GM23248 (cell line): ENCODE data around the gene COLEC11.

ENCODE experiments used
- EZH2 ChIP-seq: fragments of 200-600 bp; sonication (generic); IDR thresholded peaks from 2 replicates; pipeline ENCODE4 v1.6.1; 2018; ENCODE audit warnings: antibody characterized with exemption, mild to moderate bottlenecking; ENCODE audit not compliant: insufficient read depth, poor library complexity, severe bottlenecking
- EZH2phosphoT487 ChIP-seq: fragments of 200-600 bp; sonication (generic); IDR thresholded peaks from 2 replicates; pipeline ENCODE4 v1.6.1; 2018; ENCODE audit warnings: antibody characterized with exemption, moderate library complexity, mild to moderate bottlenecking, low read depth; ENCODE audit not compliant: insufficient read depth

DNA sequence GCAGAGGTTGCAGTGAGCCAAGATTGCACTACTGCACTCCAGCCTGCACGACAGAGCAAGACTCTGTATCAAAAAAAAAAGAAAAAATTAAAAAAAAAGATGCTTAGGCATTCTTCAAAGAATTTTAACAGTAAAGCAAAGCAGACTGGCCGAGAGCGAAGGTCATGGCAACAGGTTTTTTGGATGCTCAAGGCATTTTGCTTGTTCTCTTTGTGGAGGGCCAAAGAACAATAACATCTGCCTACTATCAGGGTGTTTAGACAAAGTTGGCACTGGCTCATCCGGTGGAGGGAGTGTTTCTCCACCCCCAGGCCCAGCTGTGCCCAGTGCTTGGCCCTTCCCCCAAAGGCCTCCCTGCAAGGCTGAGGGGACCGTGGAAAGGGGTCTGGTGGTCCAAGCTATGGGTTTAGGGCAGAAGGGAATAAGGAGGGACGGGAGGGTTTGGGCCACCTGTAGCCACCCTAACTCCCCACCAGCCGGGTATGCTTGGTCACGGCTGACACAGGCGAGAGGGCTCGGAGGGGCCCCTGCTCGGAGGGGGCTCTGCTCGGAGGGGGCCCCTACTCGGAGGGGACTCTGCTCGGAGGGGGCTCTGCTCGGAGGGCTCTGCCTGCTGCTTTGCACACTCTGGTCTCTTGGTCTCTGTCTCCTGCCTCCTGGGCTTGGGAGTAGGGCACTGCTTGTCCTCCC is 36.4 kb downstream of the COLEC11 start:
- TF ChIP-seq EZH2 (no peak), EZH2phosphoT487 (no peak)
